SJCRH30 (cell line): ENCODE measurements around the gene ZNF273. TPM values are rescaled to one million over a fixed set of nuclear protein-coding genes. Genes with fewer than 3 reads are reported as not detected.
A peak's percentile ranks its signal among the peaks of the same experiment; 100 is the strongest.
"Not testable (repeated sequence)": the region's sequence is repeated elsewhere in the genome, so short reads cannot be mapped to it uniquely, and the experiment has no call there.

Experiments
- DNase-seq, 2 experiments: peaks; one replicate each; pipeline ENCODE4 v3.0.0-alpha.2; 2015 to 2020
- H3K27ac ChIP-seq: fragments of 250-450 bp; sonication (Bioruptor Pico); 2 replicates; pipeline ENCODE4 v1.5.1; 2020; ENCODE audit warnings: mild to moderate bottlenecking, moderate library complexity
- H3K27me3 ChIP-seq: fragments of 250-450 bp; sonication (Bioruptor Pico); 2 replicates; pipeline ENCODE4 v1.5.1; 2020; ENCODE audit warnings: mild to moderate bottlenecking, moderate library complexity
- H3K36me3 ChIP-seq: fragments of 250-450 bp; sonication (Bioruptor Pico); 2 replicates; pipeline ENCODE4 v1.5.1; 2020; ENCODE audit warnings: mild to moderate bottlenecking, moderate library complexity
- H3K4me1 ChIP-seq: fragments of 250-450 bp; sonication (Bioruptor Pico); 2 replicates; pipeline ENCODE4 v1.5.1; 2020; ENCODE audit warnings: mild to moderate bottlenecking, moderate library complexity
- H3K4me3 ChIP-seq: fragments of 250-450 bp; sonication (Bioruptor Pico); 2 replicates; pipeline ENCODE4 v1.5.1; 2020; ENCODE audit warnings: mild to moderate bottlenecking, moderate library complexity
- H3K9me3 ChIP-seq: fragments of 250-450 bp; sonication (Bioruptor Pico); replicated peaks from 2 replicates; pipeline ENCODE4 v1.5.1; 2020; ENCODE audit warnings: mild to moderate bottlenecking, moderate library complexity
- total RNA-seq: library from RNA; depleted of rRNA; stranded (reverse); fragments of >200 nt; shearing (Covaris generic); gene quantifications from 2 replicates; pipeline ENCODE4 v1.2.3, GENCODE V29; 2014

The ZNF273 gene
- total RNA-seq, 1 experiment from 2014 or later: 21.1 TPM

GRCh38 chr7:64891363-64892081 is 11.6 kb upstream of the ZNF273 start:
- not testable (repeated sequence) for H3K9me3 ChIP-seq, H3K27ac ChIP-seq, H3K36me3 ChIP-seq, H3K4me1 ChIP-seq, H3K4me3 ChIP-seq, H3K27me3 ChIP-seq, DNase-seq

DNA sequence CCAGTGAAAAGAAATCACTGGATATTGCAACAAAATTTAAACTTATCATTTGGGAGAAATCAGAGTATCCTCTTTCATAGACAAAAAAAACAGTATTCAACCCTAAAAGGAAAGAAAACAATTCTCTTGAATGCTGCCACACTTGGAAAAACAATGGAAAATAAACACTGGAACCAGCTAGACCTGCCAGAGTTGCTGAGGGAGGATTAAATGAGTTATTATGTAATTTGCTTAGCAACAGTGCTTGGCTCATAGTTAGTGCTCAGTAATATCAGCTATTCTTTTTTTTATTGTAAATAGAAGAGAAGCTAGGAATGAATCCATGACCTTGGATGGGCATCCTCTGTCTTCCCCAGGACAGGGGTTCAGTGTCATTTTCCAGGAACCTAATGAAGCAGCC is 11.0 kb upstream of the ZNF273 start:
- Histone ChIP-seq H3K27ac (no peak overlapping the region), H3K9me3 (no peaks in the 10 kb centered on the region; the same call in none of the 2 replicates), H3K27me3 (no peaks in the 10 kb centered on the region), H3K4me3 (no peak overlapping the region), H3K4me1 (no peaks in the 10 kb centered on the region), H3K36me3 (no peaks in the 10 kb centered on the region)
- no peak for DNase-seq

- no peaks in the 10 kb centered on the region; the same call in none of the 2 replicates for H3K9me3 ChIP-seq
- no peak for DNase-seq
- no peak overlapping the region for H3K27ac ChIP-seq
- no peaks in the 10 kb centered on the region for H3K27me3 ChIP-seq
- H3K4me3 ChIP-seq: no peak overlapping the region
- H3K36me3 ChIP-seq: no peaks in the 10 kb centered on the region
- H3K4me1 ChIP-seq: no peaks in the 10 kb centered on the region
These were observed 10.3 kb upstream of the ZNF273 start for GRCh38 chr7:64892666-64893309.

- Histone ChIP-seq H3K4me3 (no peak overlapping the region), H3K4me1 (no peaks in the 10 kb centered on the region), H3K36me3 (no peaks in the 10 kb centered on the region), H3K9me3 (no peaks in the 10 kb centered on the region; the same call in none of the 2 replicates), H3K27ac (no peak overlapping the region), H3K27me3 (no peaks in the 10 kb centered on the region)
- no peak for DNase-seq
These were observed 9.7 kb upstream of the ZNF273 start for GRCh38 chr7:64893401-64893800.

- H3K27me3 ChIP-seq, DNase-seq, H3K36me3 ChIP-seq, H3K9me3 ChIP-seq, H3K27ac ChIP-seq, H3K4me1 ChIP-seq: not testable (repeated sequence)
- H3K4me3 ChIP-seq: peak overlapping the region; percentile 77
These were observed 640 bp upstream of the ZNF273 start for GRCh38 chr7:64902461-64902805.

- Histone ChIP-seq H3K27me3 (no peaks in the 10 kb centered on the region), H3K36me3 (peaks cover 14% of the 10 kb centered on the region), H3K9me3 (no peaks in the 10 kb centered on the region), H3K27ac (no peak overlapping the region; the same call in 1 of the 2 replicates), H3K4me3 (peak overlapping the region; percentile 77), H3K4me1 (peaks cover 6% of the 10 kb centered on the region)
- DNase-seq: no peak
These were observed 935 bp downstream of the ZNF273 start for GRCh38 chr7:64904008-64904407.

- DNase-seq: no peak
- no peak overlapping the region for H3K27ac ChIP-seq
- no peaks in the 10 kb centered on the region for H3K27me3 ChIP-seq
- H3K36me3 ChIP-seq: peaks cover 16% of the 10 kb centered on the region
- peaks cover 6% of the 10 kb centered on the region for H3K4me1 ChIP-seq
- H3K4me3 ChIP-seq: no peak overlapping the region
- H3K9me3 ChIP-seq: no peaks in the 10 kb centered on the region; the same call in 1 of the 2 replicates
These were observed 2.1 kb downstream of the ZNF273 start for GRCh38 chr7:64905133-64905532.

DNA sequence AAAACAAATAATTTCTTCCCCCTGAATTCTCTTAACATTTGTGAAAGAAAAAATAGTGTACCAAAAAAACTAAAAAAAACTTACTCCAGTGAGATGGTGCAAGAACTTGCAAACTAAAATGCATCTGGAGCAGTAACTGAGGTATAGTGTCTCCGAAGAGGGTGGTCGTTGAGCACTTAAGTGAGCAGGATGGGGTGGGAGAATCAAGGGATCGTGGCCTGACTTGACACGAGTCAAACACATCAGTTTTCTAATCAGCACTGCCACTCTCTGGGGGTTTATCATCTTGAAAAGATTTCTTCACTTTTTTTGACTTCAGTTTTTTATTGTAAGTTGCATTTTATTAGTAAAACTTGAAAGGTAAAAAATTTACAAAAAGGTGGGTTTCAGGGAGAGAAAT is 2.5 kb downstream of the ZNF273 start:
- DNase-seq: no peak
- no peaks in the 10 kb centered on the region; the same call in 1 of the 2 replicates for H3K9me3 ChIP-seq
- no peak overlapping the region for H3K27ac ChIP-seq
- H3K36me3 ChIP-seq: peaks cover 19% of the 10 kb centered on the region
- no peak overlapping the region for H3K4me3 ChIP-seq
- peaks cover 6% of the 10 kb centered on the region for H3K4me1 ChIP-seq
- no peaks in the 10 kb centered on the region for H3K27me3 ChIP-seq

GRCh38 chr7:64907641-64908326 is 4.7 kb downstream of the ZNF273 start:
- H3K27me3 ChIP-seq: no peaks in the 10 kb centered on the region
- peak; percentile 30 to 40 for DNase-seq
- no peak overlapping the region for H3K27ac ChIP-seq
- H3K4me3 ChIP-seq: no peak overlapping the region
- H3K36me3 ChIP-seq: peaks cover 27% of the 10 kb centered on the region
- peaks cover 5% of the 10 kb centered on the region for H3K9me3 ChIP-seq
- peaks cover 6% of the 10 kb centered on the region for H3K4me1 ChIP-seq

DNA sequence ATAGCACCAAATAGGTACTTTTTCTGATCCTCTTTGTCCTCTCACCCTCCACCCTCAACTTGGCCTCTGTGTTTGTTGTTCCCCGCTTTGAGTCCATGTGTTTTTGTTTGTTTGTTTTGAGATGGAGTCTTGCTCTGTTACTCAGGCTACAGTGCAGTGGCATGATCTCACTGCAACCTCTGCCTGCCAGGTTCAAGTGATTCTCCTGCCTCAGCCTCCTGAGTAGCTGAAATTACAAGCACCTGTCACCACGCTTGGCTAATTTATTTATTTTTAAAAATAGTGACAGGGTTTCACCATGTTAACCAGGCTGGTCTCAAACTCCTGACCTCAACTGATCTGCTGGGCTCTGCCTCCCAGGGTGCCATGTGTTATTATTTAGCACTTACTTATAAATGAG is 5.3 kb downstream of the ZNF273 start:
- H3K36me3 ChIP-seq: peaks cover 30% of the 10 kb centered on the region
- H3K9me3 ChIP-seq: peaks cover 10% of the 10 kb centered on the region
- no peak for DNase-seq
- H3K27ac ChIP-seq: no peak overlapping the region
- H3K4me1 ChIP-seq: peaks cover 6% of the 10 kb centered on the region
- H3K4me3 ChIP-seq: no peak overlapping the region
- H3K27me3 ChIP-seq: no peaks in the 10 kb centered on the region

DNA sequence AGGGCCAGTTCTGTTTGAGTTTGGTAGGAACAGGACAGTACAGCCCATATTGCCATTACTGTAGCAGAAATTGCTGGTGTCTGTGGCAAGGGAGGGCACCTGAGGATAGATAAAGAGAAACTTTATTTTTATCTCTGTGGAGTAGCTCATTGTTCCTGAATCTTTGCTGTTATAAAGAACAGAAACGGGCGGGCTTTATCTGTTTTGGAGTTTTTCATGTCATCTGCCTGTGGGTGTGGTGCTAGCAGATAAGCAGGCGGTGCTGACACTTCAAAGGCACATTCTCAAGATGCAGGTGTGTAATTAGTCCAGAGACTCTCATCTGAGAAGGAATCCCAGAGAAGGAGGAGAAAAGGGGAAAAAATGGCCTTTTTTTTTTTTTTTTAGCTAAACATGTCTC is 11.5 kb downstream of the ZNF273 start:
- Histone ChIP-seq H3K27ac (no peak overlapping the region), H3K9me3 (peaks cover 30% of the 10 kb centered on the region), H3K4me1 (no peaks in the 10 kb centered on the region), H3K36me3 (peaks cover 57% of the 10 kb centered on the region), H3K27me3 (no peaks in the 10 kb centered on the region), H3K4me3 (no peak overlapping the region)
- no peak for DNase-seq

GRCh38 chr7:64915301-64915700 is 12.2 kb downstream of the ZNF273 start:
- not testable (repeated sequence) for H3K27ac ChIP-seq, H3K27me3 ChIP-seq, H3K4me1 ChIP-seq, DNase-seq, H3K4me3 ChIP-seq
- Histone ChIP-seq H3K36me3 (peaks cover 60% of the 10 kb centered on the region), H3K9me3 (peaks cover 30% of the 10 kb centered on the region)

DNA sequence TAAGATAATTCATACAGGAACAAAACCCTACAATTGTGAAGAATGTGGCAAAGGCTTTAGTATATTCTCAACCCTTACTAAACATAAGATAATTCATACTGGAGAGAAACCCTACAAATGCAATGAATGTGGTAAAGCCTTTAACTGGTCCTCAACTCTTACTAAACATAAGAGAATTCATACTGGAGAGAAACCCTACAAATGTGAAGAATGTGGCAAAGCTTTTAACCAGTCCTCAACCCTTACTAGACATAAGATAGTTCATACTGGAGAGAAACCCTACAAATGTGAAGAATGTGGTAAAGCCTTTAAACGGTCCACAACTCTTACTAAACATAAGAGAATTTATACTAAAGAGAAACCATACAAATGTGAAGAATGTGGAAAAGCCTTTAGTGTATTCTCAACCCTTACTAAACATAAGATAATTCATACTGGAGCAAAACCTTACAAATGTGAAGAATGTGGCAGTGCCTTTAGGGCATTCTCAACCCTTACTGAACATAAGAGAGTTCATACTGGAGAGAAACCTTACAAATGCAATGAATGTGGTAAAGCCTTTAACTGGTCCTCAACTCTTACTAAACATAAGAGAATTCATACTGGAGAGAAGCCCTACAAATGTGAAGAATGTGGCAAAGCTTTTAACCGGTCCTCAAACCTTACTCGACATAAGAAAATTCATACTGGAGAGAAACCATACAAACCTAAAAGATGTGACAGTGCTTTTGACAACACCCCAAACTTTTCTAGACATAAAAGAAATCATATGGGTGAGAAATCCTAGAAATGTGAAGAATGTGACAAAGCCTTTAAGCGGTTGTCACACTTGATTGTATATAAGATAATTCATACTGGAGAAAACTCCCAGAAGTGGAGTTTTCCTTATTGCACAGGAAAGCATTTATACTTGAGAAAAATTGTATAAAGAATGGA is 25.4 kb downstream of the ZNF273 start:
- not testable (repeated sequence) for H3K27me3 ChIP-seq, DNase-seq, H3K4me3 ChIP-seq, H3K4me1 ChIP-seq, H3K27ac ChIP-seq
- Histone ChIP-seq H3K9me3 (peaks cover 42% of the 10 kb centered on the region), H3K36me3 (peaks cover 79% of the 10 kb centered on the region)

DNA sequence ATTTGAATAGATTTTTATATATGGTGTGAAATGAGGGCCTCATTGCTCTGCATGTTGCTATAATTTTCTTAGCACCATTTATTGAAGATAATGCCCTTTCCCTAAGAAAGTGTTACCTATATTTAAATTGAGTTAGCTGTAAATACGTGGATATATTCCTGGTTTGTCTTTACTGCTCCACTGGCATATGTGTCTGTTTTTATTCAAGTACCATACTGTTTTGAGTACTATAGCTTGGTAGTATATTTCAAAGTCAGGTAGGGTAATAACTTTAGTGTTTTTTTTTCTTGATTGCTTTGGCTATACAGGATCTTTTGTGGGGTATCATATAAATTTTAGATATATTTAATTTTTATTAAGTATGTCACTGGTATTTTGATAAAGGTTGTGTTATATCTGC is 31.4 kb downstream of the ZNF273 start:
- Histone ChIP-seq H3K27me3 (no peaks in the 10 kb centered on the region), H3K4me1 (no peaks in the 10 kb centered on the region), H3K27ac (no peak overlapping the region), H3K36me3 (peaks cover 25% of the 10 kb centered on the region), H3K4me3 (no peak overlapping the region), H3K9me3 (peaks cover 13% of the 10 kb centered on the region)
- DNase-seq: no peak
